WERI-Rb-1 (cell line): ENCODE results near the gene FANK1.
"Not testable (repeated sequence)": the region's sequence is repeated elsewhere in the genome, so short reads cannot be mapped to it uniquely, and the experiment has no call there.

Experiments
- DNase-seq: peaks from one replicate; pipeline ENCODE4 v3.0.0-alpha.2; 2020
- H3K27ac ChIP-seq: fragments of 250-450 bp; sonication (Bioruptor Pico); 2 replicates; pipeline ENCODE4 v1.5.1; 2020; ENCODE audit warnings: mild to moderate bottlenecking, moderate library complexity
- H3K27me3 ChIP-seq: fragments of 250-450 bp; sonication (Bioruptor Pico); 2 replicates; pipeline ENCODE4 v1.5.1; 2021; ENCODE audit warnings: mild to moderate bottlenecking, low read depth, moderate library complexity; ENCODE audit not compliant: insufficient read depth, severe bottlenecking
- H3K36me3 ChIP-seq: fragments of 250-450 bp; sonication (Bioruptor Pico); 2 replicates; pipeline ENCODE4 v1.5.1; 2020; ENCODE audit warnings: mild to moderate bottlenecking, moderate library complexity
- H3K4me3 ChIP-seq: 2 replicates; pipeline ENCODE4 v1.5.1; 2011; ENCODE audit warnings: low read depth, mild to moderate bottlenecking, control low read depth, low read length
- H3K9me3 ChIP-seq: fragments of 250-450 bp; sonication (Bioruptor Pico); 2 replicates; pipeline ENCODE4 v1.5.1; 2021; ENCODE audit warnings: mild to moderate bottlenecking, moderate library complexity; ENCODE audit not compliant: severe bottlenecking
- CTCF ChIP-seq: IDR thresholded peaks from 2 replicates; pipeline ENCODE4 v1.5.1; 2011; ENCODE audit warnings: low read depth, mild to moderate bottlenecking, control low read depth, inconsistent platforms, low read length

FANK1 gene

GRCh38 chr10:125903135-125903640 lies 6.8 kb downstream of the FANK1 start:
- H3K27me3 ChIP-seq, H3K27ac ChIP-seq, H3K4me3 ChIP-seq, H3K36me3 ChIP-seq, H3K9me3 ChIP-seq: not testable (repeated sequence)
- peak; percentile 54 for DNase-seq

- H3K36me3 ChIP-seq, H3K4me3 ChIP-seq, H3K9me3 ChIP-seq, DNase-seq, H3K27me3 ChIP-seq, H3K27ac ChIP-seq: not testable (repeated sequence)
Measured at GRCh38 chr10:125905069-125905994, 9.0 kb downstream of the FANK1 start.

- H3K27ac ChIP-seq, H3K27me3 ChIP-seq, H3K36me3 ChIP-seq, H3K4me3 ChIP-seq, DNase-seq, H3K9me3 ChIP-seq: not testable (repeated sequence)
Measured at GRCh38 chr10:125907598-125907997, 11.2 kb downstream of the FANK1 start.

- not testable (repeated sequence) for DNase-seq, H3K27ac ChIP-seq, H3K27me3 ChIP-seq, H3K4me3 ChIP-seq, H3K36me3 ChIP-seq, H3K9me3 ChIP-seq
Measured at GRCh38 chr10:125908813-125909212, 12.4 kb downstream of the FANK1 start.

- not testable (repeated sequence) for H3K36me3 ChIP-seq, H3K9me3 ChIP-seq, H3K27me3 ChIP-seq, H3K27ac ChIP-seq, DNase-seq, H3K4me3 ChIP-seq
Measured at GRCh38 chr10:125909491-125909890, 13.1 kb downstream of the FANK1 start.

GRCh38 chr10:125911145-125911544 lies 14.8 kb downstream of the FANK1 start:
- no peak for TF ChIP-seq CTCF
- no peak overlapping the region for H3K4me3 ChIP-seq
- no peak for DNase-seq
- H3K27ac ChIP-seq: no peak overlapping the region
- H3K36me3 ChIP-seq: no peaks in the 10 kb centered on the region
- H3K9me3 ChIP-seq: no peaks in the 10 kb centered on the region
- no peaks in the 10 kb centered on the region for H3K27me3 ChIP-seq

- H3K27me3 ChIP-seq: no peaks in the 10 kb centered on the region
- H3K9me3 ChIP-seq: no peaks in the 10 kb centered on the region
- H3K4me3 ChIP-seq: no peak overlapping the region
- H3K27ac ChIP-seq: no peak overlapping the region
- TF ChIP-seq CTCF: no peak
- DNase-seq: no peak
- H3K36me3 ChIP-seq: no peaks in the 10 kb centered on the region
Measured at GRCh38 chr10:125911990-125912389, 15.6 kb downstream of the FANK1 start.

- H3K4me3 ChIP-seq, H3K27me3 ChIP-seq, H3K27ac ChIP-seq, DNase-seq, H3K36me3 ChIP-seq, H3K9me3 ChIP-seq: not testable (repeated sequence)
Measured at GRCh38 chr10:125913277-125913676, 16.9 kb downstream of the FANK1 start.

GRCh38 chr10:125916977-125917376 lies 20.6 kb downstream of the FANK1 start:
- Histone ChIP-seq H3K27ac (no peak overlapping the region), H3K9me3 (no peaks in the 10 kb centered on the region), H3K27me3 (no peaks in the 10 kb centered on the region), H3K36me3 (no peaks in the 10 kb centered on the region), H3K4me3 (no peak overlapping the region)
- DNase-seq: no peak
- no peak for TF ChIP-seq CTCF

GRCh38 chr10:125917704-125918361 lies 21.5 kb downstream of the FANK1 start:
- H3K9me3 ChIP-seq, H3K36me3 ChIP-seq, DNase-seq, H3K27ac ChIP-seq, H3K27me3 ChIP-seq, H3K4me3 ChIP-seq: not testable (repeated sequence)

- DNase-seq, H3K27me3 ChIP-seq, H3K27ac ChIP-seq, H3K4me3 ChIP-seq, H3K36me3 ChIP-seq, H3K9me3 ChIP-seq: not testable (repeated sequence)
Measured at GRCh38 chr10:125921643-125922306, 25.4 kb downstream of the FANK1 start.
